Endothelial cell of umbilical vein (primary cell): ENCODE data around the gene ESPN. TPM values are rescaled to one million over a fixed set of nuclear protein-coding genes. Genes with fewer than 3 reads are reported as not detected.
A peak's percentile ranks its signal among the peaks of the same experiment; 100 is the strongest.

Experiments used
- BruUV-seq: library from RNA; stranded (reverse); fragments of 400-500 nt; replicated peaks from 2 replicates; lab custom pipeline; 2021; lab: Mats Ljungman, UMichigan
- CTCF ChIA-PET: fragments of 300-600, 350-600 bp; sonication (Branson Sonifier 250); formaldehyde crosslinking; loops from one replicate; lab custom pipeline; 2021; ENCODE audit warnings: antibody characterized with exemption, inconsistent platforms; lab: Charles Lee
- POLR2A ChIA-PET: fragments of 300-600, 350-600 bp; sonication (Branson Sonifier 250); formaldehyde crosslinking; loops from one replicate; lab custom pipeline; 2021; ENCODE audit warnings: antibody characterized with exemption, inconsistent platforms; lab: Charles Lee
- DNase-seq: peaks from one replicate; pipeline ENCODE4 v3.0.0-alpha.2; 2011; ENCODE audit warnings: low read depth, low spot score
- FAIRE-seq: peaks from 2 replicates; lab custom pipeline; 2011; peaks lifted over from hg19 to GRCh38; lab: Jason Lieb, UNC
- H2AFZ ChIP-seq: 2 replicates; pipeline ENCODE4 v1.6.0; 2012; ENCODE audit warnings: low read depth, low read length, control low read depth, inconsistent platforms
- H3K27ac ChIP-seq: 2 replicates; pipeline ENCODE4 v1.5.1; 2011; ENCODE audit warnings: low read depth, mild to moderate bottlenecking, control low read depth, low read length, moderate library complexity; ENCODE audit not compliant: insufficient read depth
- H3K27me3 ChIP-seq, 2 experiments: 2 replicates each; pipeline versions ENCODE4 v1.6.0 to v1.6.1; 2011; ENCODE audit warnings: low read length in 2 of 2, mixed read lengths in 1 of 2; ENCODE audit not compliant: control insufficient read depth in 2 of 2, insufficient read depth in 2 of 2
- H3K36me3 ChIP-seq, 2 experiments: 2 replicates in 1 of 2; 3 replicates in 1 of 2; pipeline ENCODE4 v1.5.1; 2011; ENCODE audit warnings: low read length in 2 of 2, mild to moderate bottlenecking in 1 of 2, moderate library complexity in 1 of 2; ENCODE audit not compliant: control insufficient read depth in 2 of 2, insufficient read depth in 2 of 2; ENCODE audit errors: extremely low read depth in 1 of 2
- H3K4me1 ChIP-seq: 3 replicates; pipeline ENCODE4 v1.5.1; 2011; ENCODE audit warnings: mild to moderate bottlenecking, low read length; ENCODE audit not compliant: control insufficient read depth, insufficient read depth; ENCODE audit errors: extremely low read depth
- H3K4me2 ChIP-seq: 2 replicates; pipeline ENCODE4 v1.6.1; 2011; ENCODE audit warnings: low read length, control low read depth, mixed read lengths; ENCODE audit not compliant: insufficient read depth
- H3K4me3 ChIP-seq, 3 experiments: fragments of 200-600 bp in 1 of 3; sonication (generic), shearing (Covaris generic) in 1 of 3; replicated peaks in 1 of 3; 2 replicates each; pipeline ENCODE4 v1.5.1; 2011 to 2016; ENCODE audit warnings: control low read depth in 3 of 3, low read length in 3 of 3, mild to moderate bottlenecking in 2 of 3, inconsistent platforms in 1 of 3, low read depth in 1 of 3, moderate library complexity in 1 of 3; ENCODE audit not compliant: insufficient read depth in 1 of 3
- H3K79me2 ChIP-seq: 2 replicates; pipeline ENCODE4 v1.6.0; 2012; ENCODE audit warnings: low read length, inconsistent platforms; ENCODE audit not compliant: control insufficient read depth, insufficient read depth
- H3K9ac ChIP-seq: replicated peaks from 2 replicates; pipeline ENCODE3; 2011; ENCODE audit warnings: low read length, control low read depth; ENCODE audit not compliant: insufficient read depth; ENCODE audit errors: extremely low read depth
- H3K9me1 ChIP-seq: replicated peaks from 3 replicates; pipeline ENCODE4 v1.6.0; 2011; ENCODE audit warnings: mild to moderate bottlenecking, low read length; ENCODE audit not compliant: control insufficient read depth, insufficient read depth; ENCODE audit errors: extremely low read depth
- H3K9me3 ChIP-seq: replicated peaks from 2 replicates; pipeline ENCODE4 v1.5.1; 2012; ENCODE audit warnings: low read length, inconsistent platforms; ENCODE audit not compliant: control insufficient read depth, insufficient read depth
- H4K20me1 ChIP-seq: replicated peaks from 2 replicates; pipeline ENCODE3; 2011; ENCODE audit warnings: mild to moderate bottlenecking, low read length; ENCODE audit not compliant: control insufficient read depth, insufficient read depth; ENCODE audit errors: extremely low read depth
- EZH2 ChIP-seq: IDR thresholded peaks from 2 replicates; pipeline ENCODE4 v1.6.1; 2012; ENCODE audit warnings: borderline replicate concordance, low read depth, mild to moderate bottlenecking, moderate library complexity, low read length, inconsistent platforms; ENCODE audit not compliant: severe bottlenecking
- FOS ChIP-seq: IDR thresholded peaks from 2 replicates; pipeline ENCODE4 v1.6.1; 2011; ENCODE audit warnings: mild to moderate bottlenecking, low read length, moderate library complexity, borderline replicate concordance; ENCODE audit not compliant: insufficient read depth
- GATA2 ChIP-seq: IDR thresholded peaks from 2 replicates; pipeline ENCODE4 v1.7.0; 2011; ENCODE audit warnings: low read depth, mild to moderate bottlenecking, moderate library complexity, mixed read lengths, low read length; ENCODE audit not compliant: insufficient read length, insufficient read depth
- JUN ChIP-seq: IDR thresholded peaks from 2 replicates; pipeline ENCODE4 v1.6.1; 2011; ENCODE audit warnings: borderline replicate concordance, low read depth; ENCODE audit not compliant: insufficient read length, insufficient read depth
- MYC ChIP-seq: IDR thresholded peaks from one replicate; pipeline ENCODE4 v1.6.1; 2011; ENCODE audit warnings: mild to moderate bottlenecking, low read depth, low read length
- POLR2A ChIP-seq: IDR thresholded peaks from 2 replicates; pipeline ENCODE4 v1.6.1; 2012; ENCODE audit warnings: low read depth, mild to moderate bottlenecking, control low read depth, low read length
- POLR2AphosphoS5 ChIP-seq: IDR thresholded peaks from 2 replicates; pipeline ENCODE4 v1.6.1; 2012; ENCODE audit warnings: low read depth, mild to moderate bottlenecking, control low read depth, low read length, moderate library complexity; ENCODE audit not compliant: insufficient read depth
- dilution Hi-C: fragments of 300-500 bp; cut with MboI; formaldehyde crosslinking; loops from one replicate; pipeline ENCODE4 v1.15.0; 2019; ENCODE audit warnings: low sequenced_read_pairs; ENCODE audit not compliant: extremely low pct_ligation_motif_present
- intact Hi-C: fragments of 100-400 bp; cut with micrococcal nuclease; formaldehyde crosslinking; loops from one replicate; pipeline ENCODE4 v1.10.0; 2022
- polyA plus RNA-seq, 4 experiments: library from polyadenylated mRNA; depleted of rRNA in 3 of 4; stranded (reverse) in 3 of 4; unstranded in 1 of 4; fragments of >200 nt; gene quantifications; 2 replicates each; pipeline versions ENCODE4 v1.2.1 to v1.2.3, GENCODE V29; 2011 to 2012; ENCODE audit warnings: missing spikeins in 1 of 4
- total RNA-seq: library from RNA; stranded (reverse); gene quantifications from 2 replicates; pipeline ENCODE4 v1.2.3, GENCODE V29; 2021
- TF ChIP-seq, protein P1 (sequence below), 2 donors: IDR thresholded peaks; 1 replicate in 1 of 2; 2 replicates in 1 of 2; pipeline ENCODE4 v1.5.1; 2011; ENCODE audit warnings: low read length in 2 of 2, mild to moderate bottlenecking in 2 of 2, moderate library complexity in 2 of 2, control low read depth in 1 of 2, inconsistent platforms in 1 of 2, low read depth in 1 of 2; ENCODE audit not compliant: insufficient read depth in 1 of 2; ENCODE audit errors: extremely low read depth in 1 of 2
- TF ChIP-seq, protein P2 (sequence below): IDR thresholded peaks from 2 replicates; pipeline ENCODE4 v1.6.1; 2011; ENCODE audit not compliant: insufficient read depth, insufficient read length

ESPN gene
- total and polyA plus RNA-seq, 2 donors (not counting 3 experiments of a cell fraction or from before 2014, with no cell fraction given) = 0.54 to 0.71 TPM

DNA sequence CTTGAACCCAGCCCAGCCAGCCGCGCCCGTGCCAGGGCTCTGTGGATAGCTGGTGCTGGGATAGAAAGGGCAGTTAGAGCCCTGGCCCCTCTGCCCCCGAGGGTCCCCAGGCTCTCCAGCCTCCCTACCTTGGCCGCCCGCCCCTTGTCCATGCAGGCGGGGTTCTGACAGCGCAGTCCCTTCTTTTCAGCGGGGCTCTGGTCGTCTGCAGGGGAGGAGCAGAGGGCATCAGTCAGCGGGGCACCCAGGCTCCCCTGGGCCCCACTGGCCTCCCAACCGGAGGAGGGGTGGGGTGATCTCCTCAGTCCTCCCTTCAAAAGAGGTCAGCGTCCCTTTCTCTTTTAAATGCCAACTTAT lies 71.8 kb downstream of the ESPN start:
- ChIA-PET CTCF (no interaction called here), POLR2A (no interaction called here)
- intact Hi-C loops (loop anchor here (10.0 kb wide), 1 partner anchor 288 kb away; the partner anchor contains the start of gene CAMTA1), dilution Hi-C loops (no loop called here)
- no peaks in the 10 kb centered on the region for H3K36me3 ChIP-seq
- BruUV-seq = no TSS peak
- H2AFZ ChIP-seq = no peak overlapping the region
- H4K20me1 ChIP-seq = no peaks in the 10 kb centered on the region
- H3K4me2 ChIP-seq = peak overlapping the region; percentile 55
- no peak for FAIRE-seq
- no peak overlapping the region for H3K27ac ChIP-seq
- peak overlapping the region in 2 of 3 experiments; percentile 30 to 48 for H3K4me3 ChIP-seq
- no peaks in the 10 kb centered on the region for H3K9me1 ChIP-seq
- peaks cover 31% of the 10 kb centered on the region for H3K4me1 ChIP-seq
- no peaks in the 10 kb centered on the region for H3K9me3 ChIP-seq
- H3K27me3 ChIP-seq = no peaks in the 10 kb centered on the region
- no peak overlapping the region for H3K9ac ChIP-seq
- TF ChIP-seq POLR2AphosphoS5 (no peak), JUN (no peak), MYC (no peak), POLR2A (no peak), EZH2 (no peak), GATA2 (no peak), FOS (no peak)
- TF ChIP-seq, protein P1, sequence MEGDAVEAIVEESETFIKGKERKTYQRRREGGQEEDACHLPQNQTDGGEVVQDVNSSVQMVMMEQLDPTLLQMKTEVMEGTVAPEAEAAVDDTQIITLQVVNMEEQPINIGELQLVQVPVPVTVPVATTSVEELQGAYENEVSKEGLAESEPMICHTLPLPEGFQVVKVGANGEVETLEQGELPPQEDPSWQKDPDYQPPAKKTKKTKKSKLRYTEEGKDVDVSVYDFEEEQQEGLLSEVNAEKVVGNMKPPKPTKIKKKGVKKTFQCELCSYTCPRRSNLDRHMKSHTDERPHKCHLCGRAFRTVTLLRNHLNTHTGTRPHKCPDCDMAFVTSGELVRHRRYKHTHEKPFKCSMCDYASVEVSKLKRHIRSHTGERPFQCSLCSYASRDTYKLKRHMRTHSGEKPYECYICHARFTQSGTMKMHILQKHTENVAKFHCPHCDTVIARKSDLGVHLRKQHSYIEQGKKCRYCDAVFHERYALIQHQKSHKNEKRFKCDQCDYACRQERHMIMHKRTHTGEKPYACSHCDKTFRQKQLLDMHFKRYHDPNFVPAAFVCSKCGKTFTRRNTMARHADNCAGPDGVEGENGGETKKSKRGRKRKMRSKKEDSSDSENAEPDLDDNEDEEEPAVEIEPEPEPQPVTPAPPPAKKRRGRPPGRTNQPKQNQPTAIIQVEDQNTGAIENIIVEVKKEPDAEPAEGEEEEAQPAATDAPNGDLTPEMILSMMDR (IDR thresholded peaks at IDR 0.05; ENCODE audit: extremely low read depth in 1 of 2, insufficient read depth in 1 of 2, low read depth in 1 of 2, low read length in 2 of 2) = no peak
- TF ChIP-seq, protein P2, sequence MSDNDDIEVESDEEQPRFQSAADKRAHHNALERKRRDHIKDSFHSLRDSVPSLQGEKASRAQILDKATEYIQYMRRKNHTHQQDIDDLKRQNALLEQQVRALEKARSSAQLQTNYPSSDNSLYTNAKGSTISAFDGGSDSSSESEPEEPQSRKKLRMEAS = no peak
- no peaks in the 10 kb centered on the region for H3K79me2 ChIP-seq
- no peak for DNase-seq
